ENCODE results near the gene CNTNAP2.

GRCh38 chr7:146875981-146876380 is 759.4 kb downstream of the CNTNAP2 start:
- TF ChIP-seq CTCF (IDR thresholded peaks at IDR 0.05), result no peak
- TF ChIP-seq EP300 (IDR thresholded peaks at IDR 0.05), result no peak
